B cell (primary cell): Measurements from ENCODE around the gene LGALS7. TPM values are rescaled to one million over a fixed set of nuclear protein-coding genes. Genes with fewer than 3 reads are reported as not detected.
A peak's percentile ranks its signal among the peaks of the same experiment; 100 is the strongest.
"Not testable (repeated sequence)": the region's sequence is repeated elsewhere in the genome, so short reads cannot be mapped to it uniquely, and the experiment has no call there.

Experiments
- ATAC-seq: fragments of 200-7000 bp; cut with Tn5 transposase; one replicate; pipeline ENCODE4 v1.10.0; 2021; ENCODE audit warnings: low read depth, mild to moderate bottlenecking, moderate number of reproducible peaks, moderate library complexity
- CTCF ChIA-PET: fragments of 350-600 bp; sonication (Branson Sonifier 250); formaldehyde crosslinking; loops from one replicate; lab custom pipeline; 2021; ENCODE audit warnings: antibody characterized with exemption, inconsistent platforms; lab: Charles Lee
- POLR2A ChIA-PET: fragments of 350-600 bp; sonication (Branson Sonifier 250); formaldehyde crosslinking; loops from one replicate; lab custom pipeline; 2021; ENCODE audit warnings: antibody characterized with exemption; lab: Charles Lee
- DNase-seq: peaks from one replicate; pipeline ENCODE4 v3.0.0; 2013
- H2AFZ ChIP-seq: 2 replicates; pipeline ENCODE4 v1.6.1; 2012; ENCODE audit warnings: mild to moderate bottlenecking, low read depth, low read length; ENCODE audit not compliant: insufficient read depth, poor library complexity, severe bottlenecking
- H3K27ac ChIP-seq, 2 donors: 1 replicate in 1 of 2; 2 replicates in 1 of 2; pipeline ENCODE4 v1.5.1; 2012 to 2013; ENCODE audit warnings: low read length in 2 of 2, mild to moderate bottlenecking in 2 of 2, moderate library complexity in 1 of 2
- H3K27me3 ChIP-seq, 4 experiments: fragments of 200-600 bp in 1 of 4; sonication (generic) in 1 of 4; replicated peaks in 1 of 4; 1 replicate in 2 of 4; 2 replicates in 2 of 4; pipeline versions ENCODE4 v1.6.1 to v1.7.0; 2013 to 2016; ENCODE audit warnings: low read length in 3 of 4, mild to moderate bottlenecking in 2 of 4, mixed read lengths in 1 of 4, moderate library complexity in 1 of 4; ENCODE audit not compliant: insufficient read depth in 4 of 4, control insufficient read depth in 3 of 4; ENCODE audit errors: control extremely low read depth in 1 of 4
- H3K36me3 ChIP-seq, 2 experiments: replicated peaks in 1 of 2; 1 replicate in 1 of 2; 2 replicates in 1 of 2; pipeline versions ENCODE4 v1.6.1 to v1.7.1; 2013; ENCODE audit warnings: low read length in 1 of 2; ENCODE audit not compliant: insufficient read depth in 2 of 2, control insufficient read depth in 1 of 2; ENCODE audit errors: control extremely low read depth in 1 of 2, extremely low read depth in 1 of 2
- H3K4me1 ChIP-seq, 2 donors: fragments of 200-600 bp in 1 of 2; sonication (generic) in 1 of 2; 1 replicate in 1 of 2; 2 replicates in 1 of 2; pipeline versions ENCODE4 v1.5.1 to v1.6.1; 2013 to 2017; ENCODE audit warnings: low read length in 2 of 2; ENCODE audit not compliant: control insufficient read depth in 2 of 2, insufficient read depth in 2 of 2
- H3K4me2 ChIP-seq: replicated peaks from 2 replicates; pipeline ENCODE3; 2012; ENCODE audit warnings: mild to moderate bottlenecking, low read depth, low read length; ENCODE audit not compliant: poor library complexity, severe bottlenecking
- H3K4me3 ChIP-seq, 5 experiments: fragments of 200-600 bp in 1 of 5; sonication (generic) in 1 of 5; 1 replicate in 3 of 5; 2 replicates in 2 of 5; pipeline versions ENCODE4 v1.5.1 to v1.7.0; 2011 to 2016; ENCODE audit warnings: low read length in 4 of 5, mild to moderate bottlenecking in 4 of 5, low read depth in 2 of 5, control low read depth in 1 of 5, moderate library complexity in 1 of 5; ENCODE audit not compliant: insufficient read depth in 1 of 5; ENCODE audit errors: control extremely low read depth in 1 of 5, extremely low read depth in 1 of 5
- H3K79me2 ChIP-seq: fragments of 200-600 bp; sonication (generic); one replicate; pipeline ENCODE4 v1.6.0; 2016; ENCODE audit warnings: low read length; ENCODE audit not compliant: control insufficient read depth, insufficient read depth
- H3K9ac ChIP-seq: fragments of 200-600 bp; sonication (generic); 2 replicates; pipeline ENCODE4 v1.6.1; 2017; ENCODE audit warnings: mild to moderate bottlenecking, low read length, moderate library complexity
- H3K9me3 ChIP-seq, 3 donors: one replicate each; pipeline versions ENCODE4 v1.6.1 to v1.7.1; 2013; ENCODE audit warnings: low read length in 2 of 3; ENCODE audit not compliant: control insufficient read depth in 2 of 3, insufficient read depth in 1 of 3; ENCODE audit errors: control extremely low read depth in 1 of 3
- H4K20me1 ChIP-seq: 2 replicates; pipeline ENCODE4 v1.6.0; 2012; ENCODE audit warnings: mild to moderate bottlenecking, low read length; ENCODE audit not compliant: insufficient read depth, control insufficient read depth, poor library complexity, severe bottlenecking
- H3K27ac Mint-ChIP-seq: one replicate; pipeline ENCODE4 v1.8.0; 2021; ENCODE audit warnings: mixed read lengths
- H3K27me3 Mint-ChIP-seq: one replicate; pipeline ENCODE4 v1.8.0; 2021; ENCODE audit warnings: mixed read lengths
- H3K4me1 Mint-ChIP-seq: one replicate; pipeline ENCODE4 v1.8.0; 2021; ENCODE audit warnings: mixed read lengths
- H3K4me3 Mint-ChIP-seq: one replicate; pipeline ENCODE4 v1.8.0; 2021; ENCODE audit warnings: mixed read lengths
- H3K9me3 Mint-ChIP-seq: one replicate; pipeline ENCODE4 v1.8.0; 2022; ENCODE audit warnings: mixed read lengths; ENCODE audit not compliant: insufficient read depth
- EZH2 ChIP-seq: IDR thresholded peaks from 2 replicates; pipeline ENCODE4 v1.6.1; 2012; ENCODE audit warnings: borderline replicate concordance, low read depth, mild to moderate bottlenecking, moderate library complexity, low read length; ENCODE audit not compliant: insufficient read depth, poor library complexity, severe bottlenecking
- WGBS: methylation state at CpG from one replicate; pipeline ENCODE4 v1.1.5; 2013; ENCODE audit warnings: missing lambda C conversion rate; ENCODE audit not compliant: insufficient coverage; 5-methylcytosine and 5-hydroxymethylcytosine counted together
- intact Hi-C: fragments of 100-400 bp; cut with micrococcal nuclease; formaldehyde crosslinking; loops from one replicate; pipeline ENCODE4 v1.10.0; 2022
- polyA plus RNA-seq: library from polyadenylated mRNA; depleted of rRNA; stranded (reverse); fragments of >200 nt; gene quantifications from 2 replicates; pipeline ENCODE4 v1.2.3, GENCODE V29; 2012
- total RNA-seq, 2 donors: library from RNA; stranded (reverse); fragments of 120-200 nt in 1 of 2; gene quantifications; 1 replicate in 1 of 2; 2 replicates in 1 of 2; pipeline versions ENCODE4 v1.2.3 to v1.2.4, GENCODE V29; 2013 to 2022
- TF ChIP-seq, protein P1 (sequence below): fragments of 200-600 bp; IDR thresholded peaks from one replicate; pipeline ENCODE4 v1.8.0; 2022; ENCODE audit warnings: antibody characterized with exemption, mild to moderate bottlenecking

Gene LGALS7
- total and polyA plus RNA-seq, 2 donors (not counting 1 experiment from before 2014, with no cell fraction given), result not detected

- H2AFZ ChIP-seq, result no peak overlapping the region
- 93% methylated on average over 10 of the region's 11 CpGs for WGBS
- CTCF ChIA-PET, result interaction anchor here (0.7 to 1.7 kb wide), 2 partner anchors 17 to 107 kb away, joined by 4 to 5 read pairs; no protein-coding TSS in a partner anchor
Measured at GRCh38 chr19:38786572-38787265, 13.4 kb upstream of the LGALS7 start.

DNA sequence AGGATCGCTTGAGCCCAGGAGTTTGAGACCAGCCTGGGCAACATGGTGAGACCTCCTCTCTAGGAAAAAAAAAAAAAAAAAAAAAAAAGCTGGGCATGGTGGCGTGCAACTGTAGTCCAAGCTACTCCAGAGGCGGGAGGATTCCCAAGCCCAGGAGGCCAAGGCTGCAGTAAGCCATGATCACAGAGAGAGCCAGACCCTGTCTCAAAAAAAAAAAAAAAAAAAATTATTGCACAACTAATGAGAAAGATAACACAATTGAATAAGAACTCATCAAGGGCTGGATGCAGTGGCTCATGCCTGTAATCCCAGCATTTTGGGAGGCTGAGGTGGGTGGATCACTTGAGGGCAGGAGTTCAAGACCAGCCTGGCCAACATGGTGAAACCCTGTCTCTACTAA lies 12.7 kb upstream of the LGALS7 start:
- H3K9ac ChIP-seq, DNase-seq, H4K20me1 ChIP-seq, H3K36me3 ChIP-seq, H3K79me2 ChIP-seq, H3K4me1 Mint-ChIP-seq, H3K27me3 Mint-ChIP-seq, H3K4me3 Mint-ChIP-seq, H3K27me3 ChIP-seq, H3K4me1 ChIP-seq, ATAC-seq, H3K27ac Mint-ChIP-seq, H3K4me2 ChIP-seq, H3K4me3 ChIP-seq, H3K9me3 Mint-ChIP-seq, H3K27ac ChIP-seq, H3K9me3 ChIP-seq, intact Hi-C loops, H2AFZ ChIP-seq: not testable (repeated sequence)
- ChIA-PET POLR2A (interaction anchor here (0.6 kb wide), 1 partner anchor 816 kb away, joined by 4 read pairs; no protein-coding TSS in a partner anchor), CTCF (interaction anchor here (0.7 to 1.7 kb wide), 2 partner anchors 16 to 107 kb away, joined by 4 to 5 read pairs; no protein-coding TSS in a partner anchor)
- 100% methylated on average over 1 of the region's 3 CpGs for WGBS

More at GRCh38 chr19:38786572-38787265, 13.4 kb upstream of the LGALS7 start:
- Mint-ChIP-seq H3K27me3 (peaks cover 1% of the 10 kb centered on the region), H3K4me1 (no peaks in the 10 kb centered on the region), H3K9me3 (no peaks in the 10 kb centered on the region), H3K27ac (peak overlapping the region; percentile 37), H3K4me3 (no peak overlapping the region)
- no peak overlapping the region for H3K27ac ChIP-seq
- H3K36me3 ChIP-seq, result no peaks in the 10 kb centered on the region
- no peaks in the 10 kb centered on the region for H4K20me1 ChIP-seq
- H3K27me3 ChIP-seq, result no peaks in the 10 kb centered on the region
- H3K9me3 ChIP-seq, result no peaks in the 10 kb centered on the region
- no peak for DNase-seq
- POLR2A ChIA-PET, result interaction anchor here (0.6 kb wide), 1 partner anchor 816 kb away, joined by 4 read pairs; no protein-coding TSS in a partner anchor
- no peak for TF ChIP-seq EZH2
- TF ChIP-seq, protein P1, sequence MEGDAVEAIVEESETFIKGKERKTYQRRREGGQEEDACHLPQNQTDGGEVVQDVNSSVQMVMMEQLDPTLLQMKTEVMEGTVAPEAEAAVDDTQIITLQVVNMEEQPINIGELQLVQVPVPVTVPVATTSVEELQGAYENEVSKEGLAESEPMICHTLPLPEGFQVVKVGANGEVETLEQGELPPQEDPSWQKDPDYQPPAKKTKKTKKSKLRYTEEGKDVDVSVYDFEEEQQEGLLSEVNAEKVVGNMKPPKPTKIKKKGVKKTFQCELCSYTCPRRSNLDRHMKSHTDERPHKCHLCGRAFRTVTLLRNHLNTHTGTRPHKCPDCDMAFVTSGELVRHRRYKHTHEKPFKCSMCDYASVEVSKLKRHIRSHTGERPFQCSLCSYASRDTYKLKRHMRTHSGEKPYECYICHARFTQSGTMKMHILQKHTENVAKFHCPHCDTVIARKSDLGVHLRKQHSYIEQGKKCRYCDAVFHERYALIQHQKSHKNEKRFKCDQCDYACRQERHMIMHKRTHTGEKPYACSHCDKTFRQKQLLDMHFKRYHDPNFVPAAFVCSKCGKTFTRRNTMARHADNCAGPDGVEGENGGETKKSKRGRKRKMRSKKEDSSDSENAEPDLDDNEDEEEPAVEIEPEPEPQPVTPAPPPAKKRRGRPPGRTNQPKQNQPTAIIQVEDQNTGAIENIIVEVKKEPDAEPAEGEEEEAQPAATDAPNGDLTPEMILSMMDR, result no peak
- no peak overlapping the region for H3K4me3 ChIP-seq
- intact Hi-C loops, result no loop called here
- H3K4me1 ChIP-seq, result no peaks in the 10 kb centered on the region
- no peak overlapping the region for H3K9ac ChIP-seq
- no peak for ATAC-seq
- no peak overlapping the region for H3K4me2 ChIP-seq
- H3K79me2 ChIP-seq, result no peaks in the 10 kb centered on the region
